ENCODE data around the gene WDR82.

GRCh38 chr3:52303811-52304210 lies 25.4 kb upstream of the WDR82 start:
- TF ChIP-seq POLR2AphosphoS5 (IDR thresholded peaks at IDR 0.05; ENCODE audit: low read depth) (no peak), CTCF (IDR thresholded peaks at IDR 0.05; ENCODE audit: insufficient read depth, low read length) (no peak)
